Hepatocyte (in vitro differentiated cells): Measurements from ENCODE around the gene RGS14. TPM values are rescaled to one million over a fixed set of nuclear protein-coding genes. Genes with fewer than 3 reads are reported as not detected.

Experiments used
- DNase-seq: peaks from one replicate; pipeline ENCODE4 v3.0.0-alpha.2; 2016; ENCODE audit warnings: low spot score
- H2AFZ ChIP-seq: fragments of 200-600 bp; sonication (generic); 2 replicates; pipeline ENCODE4 v1.6.0; 2016; ENCODE audit warnings: antibody characterized with exemption, mild to moderate bottlenecking
- H3K27ac ChIP-seq: fragments of 200-600 bp; sonication (generic); 2 replicates; pipeline ENCODE4 v1.5.1; 2016; ENCODE audit warnings: mild to moderate bottlenecking
- H3K27me3 ChIP-seq: fragments of 200-600 bp; sonication (generic); 2 replicates; pipeline ENCODE4 v1.6.1; 2016
- H3K36me3 ChIP-seq: fragments of 200-600 bp; sonication (generic); replicated peaks from 2 replicates; pipeline ENCODE4 v1.5.1; 2016; ENCODE audit warnings: low read depth; ENCODE audit not compliant: insufficient read depth
- H3K4me1 ChIP-seq: fragments of 200-600 bp; sonication (generic); 2 replicates; pipeline ENCODE4 v1.5.1; 2016; ENCODE audit warnings: mild to moderate bottlenecking, moderate library complexity; ENCODE audit not compliant: insufficient read depth
- H3K4me2 ChIP-seq: fragments of 200-600 bp; sonication (generic); 2 replicates; pipeline ENCODE4 v1.6.0; 2016
- H3K4me3 ChIP-seq: fragments of 200-600 bp; sonication (generic); 2 replicates; pipeline ENCODE4 v1.5.1; 2016; ENCODE audit warnings: mild to moderate bottlenecking
- H3K79me2 ChIP-seq: fragments of 200-600 bp; sonication (generic); 2 replicates; pipeline ENCODE4 v1.6.0; 2017; ENCODE audit warnings: mild to moderate bottlenecking
- H3K9me2 ChIP-seq: fragments of 200-600 bp; sonication (generic); replicated peaks from 2 replicates; pipeline ENCODE4 v1.6.0; 2017; ENCODE audit warnings: mild to moderate bottlenecking; ENCODE audit not compliant: insufficient read depth
- H3K9me3 ChIP-seq: fragments of 200-600 bp; sonication (generic); 2 replicates; pipeline ENCODE4 v1.5.1; 2016; ENCODE audit warnings: low read depth, mild to moderate bottlenecking
- H4K20me1 ChIP-seq: fragments of 200-600 bp; sonication (generic); 2 replicates; pipeline ENCODE4 v1.6.0; 2016; ENCODE audit warnings: mild to moderate bottlenecking; ENCODE audit not compliant: insufficient read depth, poor library complexity, severe bottlenecking
- EZH2 ChIP-seq: fragments of 200-600 bp; sonication (generic); IDR thresholded peaks from 2 replicates; pipeline ENCODE4 v1.6.1; 2016; ENCODE audit warnings: antibody characterized with exemption, mild to moderate bottlenecking, borderline replicate concordance
- EZH2phosphoT487 ChIP-seq: fragments of 200-600 bp; sonication (generic); IDR thresholded peaks from one replicate; pipeline ENCODE4 v1.6.1; 2018; ENCODE audit warnings: antibody characterized with exemption, mild to moderate bottlenecking, low read depth, moderate library complexity; ENCODE audit not compliant: unreplicated experiment, severe bottlenecking
- WGBS: methylation state at CpG from one replicate; pipeline ENCODE4 v1.1.6; 2016; ENCODE audit warnings: low lambda C conversion rate; ENCODE audit errors: missing lambda C conversion rate; 5-methylcytosine and 5-hydroxymethylcytosine counted together
- polyA plus RNA-seq: library from polyadenylated mRNA; unstranded; fragments of >200 nt; fragmentation: Nextera tagmentation; extraction: Ambion mirVana; gene quantifications from 2 replicates; pipeline ENCODE4 v1.2.1, GENCODE V29; 2016
- total RNA-seq: library from RNA; depleted of rRNA; stranded (reverse); fragments of >200 nt; gene quantifications from 2 replicates; pipeline ENCODE4 v1.2.3, GENCODE V29; 2014
- TF ChIP-seq, protein P1 (sequence below): fragments of 200-600 bp; sonication (generic); IDR thresholded peaks from 2 replicates; pipeline ENCODE4 v1.5.1; 2016; ENCODE audit warnings: antibody characterized with exemption, mild to moderate bottlenecking; ENCODE audit not compliant: poor library complexity

Gene RGS14
- total and polyA plus RNA-seq, 2 experiments from 2014 or later = 36.5 to 37.0 TPM

GRCh38 chr5:177421062-177421798, 63.5 kb downstream of the RGS14 start:
- H3K27ac ChIP-seq = no peak overlapping the region
- no peaks in the 10 kb centered on the region for H3K36me3 ChIP-seq
- H3K4me2 ChIP-seq = no peak overlapping the region
- H3K4me1 ChIP-seq = no peaks in the 10 kb centered on the region
- no peak overlapping the region for H3K4me3 ChIP-seq
- no peaks in the 10 kb centered on the region for H4K20me1 ChIP-seq
- no peak for DNase-seq
- TF ChIP-seq, protein P1, sequence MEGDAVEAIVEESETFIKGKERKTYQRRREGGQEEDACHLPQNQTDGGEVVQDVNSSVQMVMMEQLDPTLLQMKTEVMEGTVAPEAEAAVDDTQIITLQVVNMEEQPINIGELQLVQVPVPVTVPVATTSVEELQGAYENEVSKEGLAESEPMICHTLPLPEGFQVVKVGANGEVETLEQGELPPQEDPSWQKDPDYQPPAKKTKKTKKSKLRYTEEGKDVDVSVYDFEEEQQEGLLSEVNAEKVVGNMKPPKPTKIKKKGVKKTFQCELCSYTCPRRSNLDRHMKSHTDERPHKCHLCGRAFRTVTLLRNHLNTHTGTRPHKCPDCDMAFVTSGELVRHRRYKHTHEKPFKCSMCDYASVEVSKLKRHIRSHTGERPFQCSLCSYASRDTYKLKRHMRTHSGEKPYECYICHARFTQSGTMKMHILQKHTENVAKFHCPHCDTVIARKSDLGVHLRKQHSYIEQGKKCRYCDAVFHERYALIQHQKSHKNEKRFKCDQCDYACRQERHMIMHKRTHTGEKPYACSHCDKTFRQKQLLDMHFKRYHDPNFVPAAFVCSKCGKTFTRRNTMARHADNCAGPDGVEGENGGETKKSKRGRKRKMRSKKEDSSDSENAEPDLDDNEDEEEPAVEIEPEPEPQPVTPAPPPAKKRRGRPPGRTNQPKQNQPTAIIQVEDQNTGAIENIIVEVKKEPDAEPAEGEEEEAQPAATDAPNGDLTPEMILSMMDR = no peak
- TF ChIP-seq EZH2 = no peak
- no peak for TF ChIP-seq EZH2phosphoT487
- H3K79me2 ChIP-seq = no peaks in the 10 kb centered on the region
- H3K9me3 ChIP-seq = no peaks in the 10 kb centered on the region
- no peaks in the 10 kb centered on the region for H3K9me2 ChIP-seq
- 88% methylated on average over 6 of the region's 6 CpGs for WGBS
- no peak overlapping the region for H2AFZ ChIP-seq
- no peaks in the 10 kb centered on the region for H3K27me3 ChIP-seq

Other genes with a start within 250 kb of the RGS14 start
- gene NSD1, start 224.2 kb upstream of the RGS14 start, total RNA-seq = 28.8 and 29.1 TPM in 2 replicates
- 23.4 and 26.6 TPM in 2 replicates for gene NSD1, start 224.2 kb upstream of the RGS14 start, polyA plus RNA-seq
- 25.7 and 30.3 TPM in 2 replicates for gene RAB24, start 54.2 kb upstream of the RGS14 start, total RNA-seq
- gene RAB24, start 54.2 kb upstream of the RGS14 start, polyA plus RNA-seq = 64.6 and 76.6 TPM in 2 replicates
- 228 and 245 TPM in 2 replicates for gene PRELID1, start 54.1 kb upstream of the RGS14 start, total RNA-seq
- 255 and 282 TPM in 2 replicates for gene PRELID1, start 54.1 kb upstream of the RGS14 start, polyA plus RNA-seq
- gene MXD3, start 46.0 kb upstream of the RGS14 start, total RNA-seq = 14.0 and 22.3 TPM in 2 replicates
- 11.9 and 16.5 TPM in 2 replicates for gene MXD3, start 46.0 kb upstream of the RGS14 start, polyA plus RNA-seq
- 357 and 366 TPM in 2 replicates for gene LMAN2, start 6.3 kb upstream of the RGS14 start, total RNA-seq
- 381 and 391 TPM in 2 replicates for gene LMAN2, start 6.3 kb upstream of the RGS14 start, polyA plus RNA-seq
- gene SLC34A1, start 26.5 kb downstream of the RGS14 start, total RNA-seq = 0.12 TPM in 1 of 2 replicates, not detected in the other
- gene SLC34A1, start 26.5 kb downstream of the RGS14 start, polyA plus RNA-seq = 0.33 TPM in 1 of 2 replicates, not detected in the other
- not detected in 2 replicates for gene PFN3, start 42.7 kb downstream of the RGS14 start, total RNA-seq
- not detected in 2 replicates for gene PFN3, start 42.7 kb downstream of the RGS14 start, polyA plus RNA-seq
- 16.5 and 18.2 TPM in 2 replicates for gene F12, start 51.6 kb downstream of the RGS14 start, total RNA-seq
- 46.6 and 49.8 TPM in 2 replicates for gene F12, start 51.6 kb downstream of the RGS14 start, polyA plus RNA-seq
- gene GRK6, start 68.8 kb downstream of the RGS14 start, total RNA-seq = 29.3 and 31.6 TPM in 2 replicates
- gene GRK6, start 68.8 kb downstream of the RGS14 start, polyA plus RNA-seq = 27.3 and 31.1 TPM in 2 replicates
- gene PRR7, start 88.9 kb downstream of the RGS14 start, total RNA-seq = 4.8 TPM in 2 replicates
- gene PRR7, start 88.9 kb downstream of the RGS14 start, polyA plus RNA-seq = 11.7 and 14.3 TPM in 2 replicates
- 83.7 and 107 TPM in 2 replicates for gene DBN1, start 115.7 kb downstream of the RGS14 start, total RNA-seq
- gene DBN1, start 115.7 kb downstream of the RGS14 start, polyA plus RNA-seq = 116 and 122 TPM in 2 replicates
- 43.5 and 57.1 TPM in 2 replicates for gene PDLIM7, start 139.7 kb downstream of the RGS14 start, total RNA-seq
- gene PDLIM7, start 139.7 kb downstream of the RGS14 start, polyA plus RNA-seq = 143 and 156 TPM in 2 replicates
- 3.3 and 3.5 TPM in 2 replicates for gene DOK3, start 151.9 kb downstream of the RGS14 start, total RNA-seq
- 2.6 and 3.1 TPM in 2 replicates for gene DOK3, start 151.9 kb downstream of the RGS14 start, polyA plus RNA-seq
- gene DDX41, start 159.0 kb downstream of the RGS14 start, total RNA-seq = 45.0 and 65.9 TPM in 2 replicates
- gene DDX41, start 159.0 kb downstream of the RGS14 start, polyA plus RNA-seq = 42.8 and 50.7 TPM in 2 replicates
- gene FAM193B, start 196.6 kb downstream of the RGS14 start, total RNA-seq = 31.4 and 67.6 TPM in 2 replicates
- gene FAM193B, start 196.6 kb downstream of the RGS14 start, polyA plus RNA-seq = 76.1 and 136 TPM in 2 replicates
- gene TMED9, start 234.3 kb downstream of the RGS14 start, total RNA-seq = 171 and 187 TPM in 2 replicates
- gene TMED9, start 234.3 kb downstream of the RGS14 start, polyA plus RNA-seq = 512 and 519 TPM in 2 replicates
- gene B4GALT7, start 242.2 kb downstream of the RGS14 start, total RNA-seq = 28.5 and 29.2 TPM in 2 replicates
- gene B4GALT7, start 242.2 kb downstream of the RGS14 start, polyA plus RNA-seq = 60.7 and 67.6 TPM in 2 replicates